HL-60 (cell line): ENCODE results near the gene PLCE1.

Experiments used
- DNase-seq, 2 experiments: peaks; one replicate each; pipeline ENCODE4 v3.0.0-alpha.2; 2010 to 2020; ENCODE audit warnings: low read depth in 1 of 2, low spot score in 1 of 2
- H3K27ac ChIP-seq: fragments of 250-450 bp; sonication (Bioruptor Pico); replicated peaks from 2 replicates; pipeline ENCODE4 v1.5.1; 2020; ENCODE audit warnings: mild to moderate bottlenecking, moderate library complexity
- H3K27me3 ChIP-seq: fragments of 250-450 bp; sonication (Bioruptor Pico); 2 replicates; pipeline ENCODE4 v1.5.1; 2021; ENCODE audit warnings: mild to moderate bottlenecking, moderate library complexity; ENCODE audit not compliant: insufficient read depth, poor library complexity, severe bottlenecking
- H3K4me3 ChIP-seq: replicated peaks from 2 replicates; pipeline ENCODE4 v1.5.1; 2011; ENCODE audit warnings: mild to moderate bottlenecking, control low read depth, low read length; ENCODE audit not compliant: insufficient read depth
- CTCF ChIP-seq: IDR thresholded peaks from one replicate; pipeline ENCODE4 v1.5.1; 2011; ENCODE audit warnings: low read length, control low read depth, inconsistent platforms; ENCODE audit not compliant: insufficient read depth
- GABPA ChIP-seq: IDR thresholded peaks from 2 replicates; pipeline ENCODE4 v1.6.1; 2012; ENCODE audit warnings: low read depth
- POLR2AphosphoS5 ChIP-seq: IDR thresholded peaks from 2 replicates; pipeline ENCODE4 v1.6.1; 2012; ENCODE audit warnings: low read depth
- SPI1 ChIP-seq: IDR thresholded peaks from 2 replicates; pipeline ENCODE4 v1.6.1; 2012; ENCODE audit warnings: low read depth, mild to moderate bottlenecking, borderline replicate concordance
- TF ChIP-seq, protein P1 (sequence below): IDR thresholded peaks from 2 replicates; pipeline ENCODE4 v1.6.1; 2012; ENCODE audit warnings: low read depth; ENCODE audit not compliant: insufficient replicate concordance

Gene PLCE1

DNA sequence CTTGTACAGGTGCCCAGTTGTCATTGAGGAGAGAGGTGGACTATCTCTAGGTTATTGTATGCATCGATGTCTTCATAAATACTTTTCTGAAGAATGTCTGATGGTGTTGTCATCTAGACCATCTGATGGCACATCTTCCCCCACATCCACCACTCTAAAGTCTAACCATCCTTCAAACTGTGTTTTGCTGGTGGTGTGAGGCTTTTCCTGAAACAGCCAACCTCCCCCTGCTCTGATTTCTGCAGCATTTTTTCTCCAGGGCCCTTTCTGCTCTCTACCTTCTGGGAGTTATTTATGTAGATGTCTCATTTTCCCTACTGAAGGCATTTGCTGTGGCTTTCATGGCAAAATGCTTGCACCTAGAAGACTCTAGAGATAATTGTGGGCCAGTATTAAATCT, 1.5 kb downstream of the PLCE1 start:
- no peak for DNase-seq
- no peak overlapping the region for H3K27ac ChIP-seq
- no peak for TF ChIP-seq CTCF
- TF ChIP-seq POLR2AphosphoS5 = no peak
- no peak for TF ChIP-seq GABPA
- TF ChIP-seq, protein P1, sequence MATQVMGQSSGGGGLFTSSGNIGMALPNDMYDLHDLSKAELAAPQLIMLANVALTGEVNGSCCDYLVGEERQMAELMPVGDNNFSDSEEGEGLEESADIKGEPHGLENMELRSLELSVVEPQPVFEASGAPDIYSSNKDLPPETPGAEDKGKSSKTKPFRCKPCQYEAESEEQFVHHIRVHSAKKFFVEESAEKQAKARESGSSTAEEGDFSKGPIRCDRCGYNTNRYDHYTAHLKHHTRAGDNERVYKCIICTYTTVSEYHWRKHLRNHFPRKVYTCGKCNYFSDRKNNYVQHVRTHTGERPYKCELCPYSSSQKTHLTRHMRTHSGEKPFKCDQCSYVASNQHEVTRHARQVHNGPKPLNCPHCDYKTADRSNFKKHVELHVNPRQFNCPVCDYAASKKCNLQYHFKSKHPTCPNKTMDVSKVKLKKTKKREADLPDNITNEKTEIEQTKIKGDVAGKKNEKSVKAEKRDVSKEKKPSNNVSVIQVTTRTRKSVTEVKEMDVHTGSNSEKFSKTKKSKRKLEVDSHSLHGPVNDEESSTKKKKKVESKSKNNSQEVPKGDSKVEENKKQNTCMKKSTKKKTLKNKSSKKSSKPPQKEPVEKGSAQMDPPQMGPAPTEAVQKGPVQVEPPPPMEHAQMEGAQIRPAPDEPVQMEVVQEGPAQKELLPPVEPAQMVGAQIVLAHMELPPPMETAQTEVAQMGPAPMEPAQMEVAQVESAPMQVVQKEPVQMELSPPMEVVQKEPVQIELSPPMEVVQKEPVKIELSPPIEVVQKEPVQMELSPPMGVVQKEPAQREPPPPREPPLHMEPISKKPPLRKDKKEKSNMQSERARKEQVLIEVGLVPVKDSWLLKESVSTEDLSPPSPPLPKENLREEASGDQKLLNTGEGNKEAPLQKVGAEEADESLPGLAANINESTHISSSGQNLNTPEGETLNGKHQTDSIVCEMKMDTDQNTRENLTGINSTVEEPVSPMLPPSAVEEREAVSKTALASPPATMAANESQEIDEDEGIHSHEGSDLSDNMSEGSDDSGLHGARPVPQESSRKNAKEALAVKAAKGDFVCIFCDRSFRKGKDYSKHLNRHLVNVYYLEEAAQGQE = no peak
- no peak overlapping the region for H3K4me3 ChIP-seq
- peaks cover 38% of the 10 kb centered on the region for H3K27me3 ChIP-seq

- DNase-seq = no peak
- Histone ChIP-seq H3K27me3 (peaks cover 39% of the 10 kb centered on the region), H3K27ac (no peak overlapping the region), H3K4me3 (no peak overlapping the region)
- TF ChIP-seq SPI1 (no peak), POLR2AphosphoS5 (no peak), GABPA (no peak)
- TF ChIP-seq, protein P1 = no peak
These were observed 2.0 kb downstream of the PLCE1 start for GRCh38 chr10:93995598-93996271.

DNA sequence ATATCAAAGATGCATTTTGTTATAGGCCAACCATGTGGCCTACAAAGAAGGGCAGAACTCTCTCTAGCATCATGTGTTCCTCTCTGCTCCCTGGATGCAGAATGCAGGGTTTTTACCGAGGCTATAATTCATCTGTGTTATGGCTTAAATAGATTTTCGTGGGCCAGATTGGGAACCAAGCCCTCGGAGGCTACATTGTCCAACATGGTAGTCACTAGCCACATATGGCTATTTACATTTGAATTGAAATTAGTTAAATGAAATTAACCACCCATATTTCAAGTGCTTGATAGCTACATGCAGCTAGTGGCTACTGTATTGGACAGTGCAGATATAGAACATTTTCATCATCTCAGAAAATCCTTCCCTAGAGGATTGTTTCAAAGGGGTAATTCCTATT, 2.8 kb downstream of the PLCE1 start:
- TF ChIP-seq POLR2AphosphoS5 = no peak
- DNase-seq = no peak
- peaks cover 35% of the 10 kb centered on the region for H3K27me3 ChIP-seq
- H3K4me3 ChIP-seq = no peak overlapping the region
- H3K27ac ChIP-seq = no peak overlapping the region

GRCh38 chr10:93997546-93997945, 3.8 kb downstream of the PLCE1 start:
- no peak for DNase-seq
- TF ChIP-seq CTCF (no peak), SPI1 (no peak), POLR2AphosphoS5 (no peak), GABPA (no peak)
- TF ChIP-seq, protein P1 = no peak

More at GRCh38 chr10:93997546-93997945, 3.8 kb downstream of the PLCE1 start:
- H3K4me3 ChIP-seq = no peak overlapping the region
- H3K27me3 ChIP-seq = peaks cover 27% of the 10 kb centered on the region
- no peak overlapping the region for H3K27ac ChIP-seq
